Measurements from ENCODE around the gene THRB. TPM values are rescaled to one million over a fixed set of nuclear protein-coding genes. Genes with fewer than 3 reads are reported as not detected.

The THRB gene
- total and polyA plus RNA-seq, 2 experiments from 2014 or later: 26.8 to 60.0 TPM

- no peak overlapping the region for H3K4me3 ChIP-seq
- no peak overlapping the region for H3K27ac ChIP-seq
- no peaks in the 10 kb centered on the region for H4K20me1 ChIP-seq (ENCODE audit: insufficient read depth, poor library complexity, severe bottlenecking)
- DNase-seq (ENCODE audit: low spot score): no peak
- H3K36me3 ChIP-seq (replicated peaks; ENCODE audit: insufficient read depth, low read depth): no peaks in the 10 kb centered on the region
- H2AFZ ChIP-seq: no peak overlapping the region
- H3K4me1 ChIP-seq (ENCODE audit: insufficient read depth): no peaks in the 10 kb centered on the region
- no peak overlapping the region for H3K4me2 ChIP-seq
- no peaks in the 10 kb centered on the region for H3K27me3 ChIP-seq
- WGBS (ENCODE audit: low lambda C conversion rate, missing lambda C conversion rate): 95% methylated on average over 11 of the region's 12 CpGs
- no peaks in the 10 kb centered on the region for H3K9me3 ChIP-seq (ENCODE audit: low read depth)
- H3K79me2 ChIP-seq: no peaks in the 10 kb centered on the region
- TF ChIP-seq, protein P1, sequence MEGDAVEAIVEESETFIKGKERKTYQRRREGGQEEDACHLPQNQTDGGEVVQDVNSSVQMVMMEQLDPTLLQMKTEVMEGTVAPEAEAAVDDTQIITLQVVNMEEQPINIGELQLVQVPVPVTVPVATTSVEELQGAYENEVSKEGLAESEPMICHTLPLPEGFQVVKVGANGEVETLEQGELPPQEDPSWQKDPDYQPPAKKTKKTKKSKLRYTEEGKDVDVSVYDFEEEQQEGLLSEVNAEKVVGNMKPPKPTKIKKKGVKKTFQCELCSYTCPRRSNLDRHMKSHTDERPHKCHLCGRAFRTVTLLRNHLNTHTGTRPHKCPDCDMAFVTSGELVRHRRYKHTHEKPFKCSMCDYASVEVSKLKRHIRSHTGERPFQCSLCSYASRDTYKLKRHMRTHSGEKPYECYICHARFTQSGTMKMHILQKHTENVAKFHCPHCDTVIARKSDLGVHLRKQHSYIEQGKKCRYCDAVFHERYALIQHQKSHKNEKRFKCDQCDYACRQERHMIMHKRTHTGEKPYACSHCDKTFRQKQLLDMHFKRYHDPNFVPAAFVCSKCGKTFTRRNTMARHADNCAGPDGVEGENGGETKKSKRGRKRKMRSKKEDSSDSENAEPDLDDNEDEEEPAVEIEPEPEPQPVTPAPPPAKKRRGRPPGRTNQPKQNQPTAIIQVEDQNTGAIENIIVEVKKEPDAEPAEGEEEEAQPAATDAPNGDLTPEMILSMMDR (IDR thresholded peaks at IDR 0.05; ENCODE audit: poor library complexity): no peak
- no peak for TF ChIP-seq EZH2 (IDR thresholded peaks at IDR 0.05; ENCODE audit: borderline replicate concordance)
- no peak for TF ChIP-seq EZH2phosphoT487 (IDR thresholded peaks at IDR 0.05; ENCODE audit: low read depth, severe bottlenecking, unreplicated experiment)
- no peaks in the 10 kb centered on the region for H3K9me2 ChIP-seq (replicated peaks; ENCODE audit: insufficient read depth)
Measured at GRCh38 chr3:24119321-24119751, 375.3 kb downstream of the THRB start.

DNA sequence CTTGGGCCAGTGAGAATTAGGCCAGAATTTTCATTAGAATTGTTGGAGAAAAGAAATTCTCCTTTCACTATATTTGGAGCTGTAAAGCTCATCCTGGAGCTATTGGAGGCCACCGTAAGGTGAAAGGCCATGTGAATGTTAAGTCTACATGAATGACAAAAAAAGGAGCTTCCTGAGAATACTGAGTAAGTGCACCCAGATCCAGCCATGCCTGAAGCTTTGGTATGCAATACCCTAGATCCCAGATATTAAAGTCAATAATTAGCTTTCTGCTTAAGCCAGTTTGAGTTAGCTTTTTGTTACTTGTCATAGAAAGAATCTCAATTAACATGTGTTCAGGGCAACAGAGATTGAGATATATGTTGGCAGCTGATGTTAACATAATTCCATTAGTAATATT is 377.1 kb downstream of the THRB start:
- no peak for TF ChIP-seq EZH2 (IDR thresholded peaks at IDR 0.05; ENCODE audit: borderline replicate concordance)
- TF ChIP-seq EZH2phosphoT487 (IDR thresholded peaks at IDR 0.05; ENCODE audit: low read depth, severe bottlenecking, unreplicated experiment): no peak
- TF ChIP-seq, protein P1 (IDR thresholded peaks at IDR 0.05; ENCODE audit: poor library complexity): no peak
- Histone ChIP-seq H3K4me3 (no peak overlapping the region), H3K27ac (no peak overlapping the region), H3K27me3 (no peaks in the 10 kb centered on the region), H3K9me3 (ENCODE audit: low read depth) (no peaks in the 10 kb centered on the region), H2AFZ (no peak overlapping the region), H3K79me2 (no peaks in the 10 kb centered on the region), H3K4me1 (ENCODE audit: insufficient read depth) (no peaks in the 10 kb centered on the region), H3K4me2 (no peak overlapping the region), H3K9me2 (replicated peaks; ENCODE audit: insufficient read depth) (no peaks in the 10 kb centered on the region), H3K36me3 (replicated peaks; ENCODE audit: insufficient read depth, low read depth) (no peaks in the 10 kb centered on the region), H4K20me1 (ENCODE audit: insufficient read depth, poor library complexity, severe bottlenecking) (no peaks in the 10 kb centered on the region)
- WGBS (ENCODE audit: low lambda C conversion rate, missing lambda C conversion rate): 100% methylated on average over 1 of the region's 1 CpG
- DNase-seq (ENCODE audit: low spot score): no peak

GRCh38 chr3:24111711-24112110 is 382.9 kb downstream of the THRB start:
- Histone ChIP-seq H3K4me2 (no peak overlapping the region), H3K27ac (no peak overlapping the region), H3K4me1 (ENCODE audit: insufficient read depth) (no peaks in the 10 kb centered on the region), H4K20me1 (ENCODE audit: insufficient read depth, poor library complexity, severe bottlenecking) (no peaks in the 10 kb centered on the region), H3K9me3 (ENCODE audit: low read depth) (no peaks in the 10 kb centered on the region), H3K27me3 (no peaks in the 10 kb centered on the region), H3K4me3 (no peak overlapping the region), H2AFZ (no peak overlapping the region), H3K79me2 (no peaks in the 10 kb centered on the region), H3K36me3 (replicated peaks; ENCODE audit: insufficient read depth, low read depth) (no peaks in the 10 kb centered on the region), H3K9me2 (replicated peaks; ENCODE audit: insufficient read depth) (no peaks in the 10 kb centered on the region)
- no peak for DNase-seq (ENCODE audit: low spot score)
- WGBS (ENCODE audit: low lambda C conversion rate, missing lambda C conversion rate): 88% methylated on average over 1 of the region's 1 CpG
- TF ChIP-seq, protein P1 (IDR thresholded peaks at IDR 0.05; ENCODE audit: poor library complexity): no peak
- TF ChIP-seq EZH2phosphoT487 (IDR thresholded peaks at IDR 0.05; ENCODE audit: low read depth, severe bottlenecking, unreplicated experiment) (no peak), EZH2 (IDR thresholded peaks at IDR 0.05; ENCODE audit: borderline replicate concordance) (no peak)

DNA sequence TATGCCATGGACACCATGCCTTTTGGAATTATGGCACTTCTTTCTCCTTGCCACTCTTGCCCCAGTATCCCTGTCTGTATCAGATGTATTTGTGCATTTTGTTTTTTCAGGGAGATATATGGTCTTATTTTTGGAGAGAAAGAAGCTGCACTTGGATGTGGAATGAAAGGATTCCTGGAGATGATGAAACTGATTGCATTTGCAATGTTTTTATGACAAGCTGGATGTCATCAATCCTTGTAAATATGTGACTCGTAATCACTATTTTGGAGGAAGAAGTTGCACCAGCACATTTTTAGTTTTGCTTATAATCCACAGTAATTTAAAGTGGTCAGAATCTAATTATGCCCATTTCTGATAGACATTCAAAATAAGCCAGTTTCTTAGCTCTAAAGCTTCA is 384.6 kb downstream of the THRB start:
- TF ChIP-seq EZH2phosphoT487 (IDR thresholded peaks at IDR 0.05; ENCODE audit: low read depth, severe bottlenecking, unreplicated experiment): no peak
- TF ChIP-seq EZH2 (IDR thresholded peaks at IDR 0.05; ENCODE audit: borderline replicate concordance): no peak
- TF ChIP-seq, protein P1 (IDR thresholded peaks at IDR 0.05; ENCODE audit: poor library complexity): no peak
- 63% methylated on average over 1 of the region's 1 CpG for WGBS (ENCODE audit: low lambda C conversion rate, missing lambda C conversion rate)
- no peaks in the 10 kb centered on the region for H3K36me3 ChIP-seq (replicated peaks; ENCODE audit: insufficient read depth, low read depth)
- no peaks in the 10 kb centered on the region for H3K79me2 ChIP-seq
- no peak for DNase-seq (ENCODE audit: low spot score)
- H3K4me3 ChIP-seq: no peak overlapping the region
- no peak overlapping the region for H3K27ac ChIP-seq
- H4K20me1 ChIP-seq (ENCODE audit: insufficient read depth, poor library complexity, severe bottlenecking): no peaks in the 10 kb centered on the region
- H3K27me3 ChIP-seq: no peaks in the 10 kb centered on the region
- H3K4me1 ChIP-seq (ENCODE audit: insufficient read depth): no peaks in the 10 kb centered on the region
- H3K9me2 ChIP-seq (replicated peaks; ENCODE audit: insufficient read depth): no peaks in the 10 kb centered on the region
- H2AFZ ChIP-seq: no peak overlapping the region
- H3K9me3 ChIP-seq (ENCODE audit: low read depth): no peaks in the 10 kb centered on the region
- H3K4me2 ChIP-seq: no peak overlapping the region
